ENCODE measurements around the gene KIF26B.
"Not testable (repeated sequence)": the region's sequence is repeated elsewhere in the genome, so short reads cannot be mapped to it uniquely, and the experiment has no call there.

The KIF26B gene

DNA sequence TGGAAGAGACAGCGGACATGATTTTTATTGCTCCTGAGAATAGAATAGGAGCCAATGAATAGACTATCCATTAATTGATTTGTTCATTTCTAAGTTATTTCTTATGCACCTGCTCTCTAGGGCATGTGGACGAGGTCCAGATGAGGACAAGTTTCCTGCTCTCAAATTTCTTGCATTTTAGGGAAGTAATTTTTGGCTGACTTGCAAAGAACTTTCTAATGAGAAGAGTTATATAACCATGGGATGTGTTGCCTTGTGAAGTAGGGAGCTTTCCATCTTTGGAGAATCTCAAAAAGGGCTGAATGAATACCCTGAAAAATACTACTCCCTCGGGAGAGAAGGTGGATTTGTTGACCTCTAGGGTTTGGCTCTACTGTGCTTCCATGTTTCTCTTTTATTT is 243.0 kb downstream of the KIF26B start:
- DNase-seq: no peak

DNA sequence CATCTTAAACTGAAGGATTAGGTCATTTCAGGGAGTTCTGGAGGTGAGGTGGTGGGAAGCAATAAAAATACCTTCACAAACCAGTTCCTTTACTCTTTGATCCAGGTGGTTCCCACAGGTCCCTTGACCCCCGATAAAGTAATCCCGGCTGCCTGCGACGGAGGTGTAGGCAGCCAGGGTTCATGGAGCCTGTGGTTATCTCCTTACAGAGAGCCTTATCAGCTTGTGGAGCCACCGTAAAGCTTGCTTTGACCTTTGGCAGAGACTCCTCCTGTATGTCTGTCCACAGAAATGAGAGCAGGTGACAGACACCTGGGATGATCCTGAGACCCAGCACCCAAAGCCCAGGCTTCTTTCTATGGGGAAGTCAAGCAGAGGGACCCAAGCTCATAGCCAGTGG is 243.4 kb downstream of the KIF26B start:
- DNase-seq: no peak

DNA sequence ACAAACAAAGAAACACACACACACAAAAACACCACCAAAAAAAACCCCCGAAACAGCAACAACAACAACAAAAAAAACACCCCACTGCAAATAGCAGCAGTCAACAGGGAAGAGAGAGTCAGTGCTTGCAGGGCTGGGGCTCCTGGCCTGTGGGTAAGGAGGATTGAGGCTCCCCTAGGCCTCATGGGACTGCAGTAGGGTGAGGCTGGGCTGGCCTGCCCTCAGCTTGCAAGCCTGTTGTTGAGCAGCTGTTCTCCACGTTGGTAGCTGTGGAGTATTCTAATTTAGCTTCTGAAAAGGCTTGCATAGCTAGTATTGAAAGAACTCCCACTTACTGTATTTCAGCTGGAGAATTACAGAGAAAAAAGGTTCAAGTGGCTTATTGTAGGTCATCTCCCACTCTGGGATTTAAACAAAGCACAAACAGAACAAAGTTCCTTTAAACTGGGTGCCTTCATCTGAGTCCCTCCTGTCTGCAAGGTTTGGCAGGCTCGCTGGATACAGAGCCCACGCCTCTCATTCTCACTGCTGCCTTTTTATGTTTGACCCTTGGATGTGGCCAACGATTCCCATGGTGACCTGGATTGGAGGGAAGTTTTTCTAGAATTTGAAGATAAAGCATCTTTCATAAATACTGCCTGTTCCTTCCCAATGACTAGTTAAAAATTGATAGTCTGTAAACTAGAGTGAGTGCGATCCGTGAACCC is 247.2 kb downstream of the KIF26B start:
- no peak for DNase-seq

DNA sequence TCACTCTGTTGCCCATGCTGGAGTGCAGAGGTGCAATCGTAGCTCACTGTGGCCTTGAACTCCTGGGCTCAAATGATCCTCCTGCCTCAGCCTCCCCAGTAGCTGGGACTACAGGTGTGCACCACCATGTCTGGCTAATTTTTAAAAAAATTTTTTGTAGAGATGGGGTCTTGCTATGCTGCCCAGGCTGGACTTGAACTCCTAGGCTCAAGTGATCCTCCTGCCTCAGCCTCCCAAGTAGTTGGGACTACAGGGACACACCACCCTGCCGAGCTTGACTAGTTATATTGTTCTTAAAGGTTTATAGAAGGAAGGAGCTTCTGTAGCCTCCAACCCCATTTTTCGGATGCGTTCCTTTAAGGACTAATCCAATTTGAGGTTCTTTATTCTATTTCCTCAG is 248.2 kb downstream of the KIF26B start:
- not testable (repeated sequence) for DNase-seq

DNA sequence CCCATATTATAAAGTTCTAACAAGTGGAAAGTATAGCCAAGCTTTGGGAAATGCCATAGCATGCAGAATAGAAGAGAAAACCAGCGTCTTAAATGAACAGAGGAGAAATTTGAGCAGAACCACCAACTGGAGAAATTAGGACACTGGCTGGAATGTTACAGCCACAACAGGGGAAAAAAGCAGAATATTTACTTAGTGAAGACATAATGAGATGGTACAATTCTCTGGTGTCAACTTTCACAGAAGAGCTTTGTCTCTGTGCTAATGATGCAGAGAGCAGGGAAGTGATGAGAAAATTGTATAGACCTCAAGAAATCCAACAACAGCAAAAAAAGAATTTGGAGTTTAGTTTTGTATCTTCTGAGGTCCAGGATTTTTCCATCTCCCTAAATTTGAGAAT is 249.7 kb downstream of the KIF26B start:
- DNase-seq: no peak

DNA sequence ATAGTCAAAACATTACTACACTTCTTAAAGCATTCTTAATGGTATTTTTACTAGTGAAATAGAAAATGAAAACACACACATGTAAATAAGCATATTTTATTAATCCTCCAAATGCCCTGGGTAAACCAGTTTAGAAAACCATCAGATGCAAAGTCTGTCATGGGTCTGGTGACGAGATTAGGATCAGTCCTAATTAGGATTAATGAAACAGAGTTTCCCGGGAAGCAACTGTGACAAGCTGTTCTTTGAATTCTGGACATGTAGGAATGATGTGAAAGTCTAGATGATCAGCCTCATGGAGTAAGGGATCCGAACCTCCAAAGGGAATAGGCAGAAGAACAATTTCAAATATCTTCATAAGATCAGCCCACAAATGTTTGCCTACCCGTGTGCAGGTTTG is 250.2 kb downstream of the KIF26B start:
- no peak for DNase-seq

DNA sequence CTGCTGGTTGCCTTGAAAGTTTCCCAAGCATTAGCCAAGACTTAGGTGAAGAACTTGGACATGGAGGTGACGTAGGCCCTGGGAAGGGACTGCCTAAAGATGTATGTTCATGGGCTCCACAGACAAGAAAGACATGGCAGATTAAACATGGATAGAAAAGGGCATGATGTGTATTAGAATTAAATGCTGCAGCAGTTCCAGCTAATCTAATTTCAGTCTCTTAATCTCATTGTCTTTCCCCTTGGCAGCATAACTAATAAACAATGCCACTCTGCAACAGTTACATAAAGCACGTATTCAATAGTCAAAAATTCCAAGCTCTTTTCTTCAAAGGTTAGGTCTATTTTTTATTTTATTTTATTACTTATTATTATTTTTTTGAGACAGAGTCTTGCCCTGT is 251.6 kb downstream of the KIF26B start:
- no peak for DNase-seq

DNA sequence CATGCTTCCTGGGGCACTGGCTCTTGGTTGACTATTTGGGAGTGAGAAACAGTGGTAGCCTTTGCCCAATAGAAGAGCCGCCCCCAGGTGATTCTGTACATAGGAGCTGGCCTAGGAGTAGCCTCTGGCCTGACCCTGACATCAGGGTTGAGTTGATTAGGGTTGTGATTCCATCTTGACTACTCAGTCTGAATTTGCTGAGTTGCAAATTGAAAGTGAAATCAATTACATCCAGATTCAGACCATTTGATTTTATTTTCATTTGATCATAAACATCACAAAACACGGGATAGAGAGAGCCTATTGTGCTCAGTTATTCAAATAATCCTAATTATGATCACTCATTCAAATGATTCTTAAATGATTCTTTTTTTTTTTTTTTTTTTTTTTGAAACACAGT is 253.2 kb downstream of the KIF26B start:
- no peak for DNase-seq

DNA sequence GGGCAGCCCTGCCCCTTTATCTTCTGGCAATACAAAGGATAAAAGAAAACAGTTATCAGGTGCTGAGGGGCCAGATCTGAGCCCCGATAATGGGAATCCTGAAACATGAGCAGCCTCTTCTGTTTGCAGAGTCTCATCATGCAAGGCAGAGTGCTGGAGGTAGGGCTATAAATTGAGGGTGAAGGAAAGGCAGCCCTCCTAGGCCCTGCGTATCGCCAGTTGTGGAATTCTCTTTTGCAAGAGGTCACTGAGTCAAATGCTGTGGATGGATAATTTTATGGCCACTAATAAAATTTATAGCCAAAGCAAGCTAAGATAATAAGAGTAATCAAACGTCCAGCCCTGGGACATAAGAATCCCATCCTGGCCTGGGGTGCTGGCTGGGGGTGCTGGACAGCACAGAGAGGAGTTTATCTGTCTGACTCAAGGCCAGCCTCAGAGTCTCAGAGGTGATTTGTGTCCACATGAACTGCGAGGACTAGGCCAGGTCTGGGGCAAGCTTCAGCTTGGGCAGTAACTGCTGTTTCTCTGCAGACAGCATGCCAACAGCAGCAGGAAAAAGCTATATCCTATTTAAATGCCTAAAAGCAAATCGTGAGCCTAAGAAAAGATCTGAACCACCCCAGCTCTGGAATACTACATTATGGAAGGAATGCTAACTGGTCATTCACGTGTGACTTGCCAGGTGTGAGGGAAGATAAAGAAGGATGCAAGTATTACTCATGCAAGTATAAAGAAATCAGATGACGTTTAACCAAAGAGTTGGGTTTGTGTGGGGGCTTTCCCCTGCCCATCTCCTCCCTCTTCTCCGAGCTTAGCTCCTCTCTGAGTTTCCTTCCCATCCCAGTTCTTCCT is 254.8 kb downstream of the KIF26B start:
- DNase-seq: no peak

DNA sequence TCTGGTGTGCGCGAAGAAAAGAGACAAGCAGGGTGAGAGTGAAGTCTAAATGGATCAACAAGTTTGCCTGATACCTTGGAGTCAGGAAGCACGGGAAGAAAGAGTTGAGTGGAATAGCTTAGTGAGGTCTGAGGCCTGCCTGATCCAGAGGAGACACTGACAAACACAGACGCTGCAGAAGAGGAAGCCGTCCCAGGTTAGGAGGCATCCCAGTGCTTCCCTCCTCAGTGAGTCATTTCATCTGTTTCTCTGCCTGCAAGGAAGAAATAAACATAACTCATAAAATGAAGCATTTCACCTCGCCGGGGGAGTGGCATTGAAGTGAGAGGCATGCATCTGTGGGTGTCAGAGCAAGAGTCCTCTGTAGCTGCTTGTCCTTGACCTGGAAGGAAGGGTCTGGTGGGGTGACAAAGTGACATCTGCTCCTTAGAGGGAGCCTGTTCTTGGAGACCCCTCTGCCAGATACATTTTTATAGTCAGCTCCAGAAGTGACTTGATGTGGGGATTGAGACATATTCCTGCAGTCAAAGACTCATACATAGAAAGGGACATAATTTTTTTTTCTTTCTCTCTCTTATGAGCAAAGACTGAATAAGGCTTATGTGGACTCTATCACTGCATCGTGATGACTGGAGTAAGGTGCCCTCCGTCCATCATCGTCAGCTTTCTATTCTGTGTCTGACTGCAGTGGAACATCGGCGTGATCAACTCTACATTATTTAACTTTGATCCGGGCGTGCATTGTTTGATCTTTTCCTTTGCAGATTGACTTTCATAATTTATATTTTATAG is 256.7 kb downstream of the KIF26B start:
- no peak for DNase-seq

DNA sequence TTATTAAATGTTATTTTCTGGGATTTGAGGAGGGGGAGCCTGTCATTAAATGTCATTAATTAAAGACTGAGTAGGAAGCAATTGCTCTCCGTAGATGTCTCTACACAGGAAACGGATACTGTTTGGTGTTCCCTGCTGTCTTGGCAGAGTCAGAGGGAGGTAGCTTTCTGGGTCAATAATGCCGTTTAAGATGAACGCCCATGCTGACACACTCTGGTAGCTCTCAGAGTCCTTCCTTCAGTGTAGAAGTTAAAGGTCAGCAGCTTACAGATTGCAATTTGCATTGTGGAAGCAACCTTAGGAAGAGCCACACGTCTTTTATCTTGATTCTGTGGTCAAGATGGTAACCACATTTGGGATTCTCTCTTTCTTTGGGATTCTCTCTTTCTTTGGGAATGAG is 257.5 kb downstream of the KIF26B start:
- no peak for DNase-seq

DNA sequence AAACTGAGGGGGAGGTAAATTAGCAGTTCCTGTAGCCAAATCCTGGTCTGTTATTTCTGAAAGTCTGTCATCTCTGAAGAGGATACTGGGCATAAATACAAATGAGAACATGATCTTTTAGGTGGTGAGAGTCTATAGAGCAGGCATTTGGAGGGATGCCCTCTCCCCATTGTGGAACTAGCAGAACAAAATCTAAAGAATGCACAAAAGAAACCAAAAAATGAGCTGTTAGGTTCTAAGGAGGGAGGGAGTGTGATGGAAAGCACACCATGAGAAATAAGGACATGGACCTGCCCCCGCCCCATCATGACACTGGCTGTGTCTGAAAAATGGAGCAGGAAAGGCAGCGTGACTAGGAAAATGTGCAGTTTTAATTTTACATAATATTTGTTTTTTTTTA is 262.0 kb downstream of the KIF26B start:
- no peak for DNase-seq

DNA sequence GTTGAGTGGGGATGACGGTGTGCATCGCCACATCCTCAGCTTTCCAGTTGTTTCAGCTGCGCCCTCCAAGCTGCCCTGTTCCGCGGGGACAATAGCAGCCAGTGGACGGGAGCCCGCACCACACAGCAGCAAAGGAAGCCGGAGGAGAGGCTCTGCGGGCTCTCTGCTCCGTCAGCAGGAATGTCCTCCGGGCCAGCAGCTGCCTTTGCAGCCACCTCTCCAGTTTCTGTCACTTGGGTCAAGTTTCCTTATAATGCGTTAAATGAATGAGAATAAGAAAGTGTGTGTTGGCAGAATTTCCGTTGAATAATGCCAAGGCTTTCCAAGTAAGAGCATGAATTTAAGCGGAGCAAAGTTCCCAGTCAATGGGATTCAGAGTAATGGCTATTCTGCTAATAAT is 263.3 kb downstream of the KIF26B start:
- no peak for DNase-seq

DNA sequence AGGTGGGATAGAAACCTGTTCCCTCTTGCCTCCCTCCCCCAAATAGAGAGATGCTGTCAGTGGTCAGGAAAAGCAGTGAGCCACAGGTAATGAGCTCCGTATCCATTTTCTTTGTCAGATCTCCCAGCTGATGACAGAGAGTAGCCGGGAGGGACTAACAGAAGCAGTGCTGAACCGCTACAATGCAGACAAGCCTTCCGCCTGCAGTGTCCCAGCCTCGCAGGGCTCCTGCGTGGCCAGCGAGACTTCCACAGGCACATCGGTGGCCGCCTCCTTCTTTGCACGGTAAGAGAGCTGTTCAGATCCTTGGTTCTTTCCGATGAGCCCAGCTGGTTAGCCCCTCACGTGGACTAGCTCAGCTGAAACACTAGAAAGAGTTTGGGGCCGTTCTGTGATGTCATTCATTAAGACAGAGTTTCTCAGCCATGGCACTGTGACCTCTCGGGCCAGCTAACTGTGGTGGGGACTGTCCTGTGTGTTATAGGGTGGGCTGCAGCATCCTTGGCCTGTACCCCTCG is 264.7 kb downstream of the KIF26B start:
- no peak for DNase-seq

DNA sequence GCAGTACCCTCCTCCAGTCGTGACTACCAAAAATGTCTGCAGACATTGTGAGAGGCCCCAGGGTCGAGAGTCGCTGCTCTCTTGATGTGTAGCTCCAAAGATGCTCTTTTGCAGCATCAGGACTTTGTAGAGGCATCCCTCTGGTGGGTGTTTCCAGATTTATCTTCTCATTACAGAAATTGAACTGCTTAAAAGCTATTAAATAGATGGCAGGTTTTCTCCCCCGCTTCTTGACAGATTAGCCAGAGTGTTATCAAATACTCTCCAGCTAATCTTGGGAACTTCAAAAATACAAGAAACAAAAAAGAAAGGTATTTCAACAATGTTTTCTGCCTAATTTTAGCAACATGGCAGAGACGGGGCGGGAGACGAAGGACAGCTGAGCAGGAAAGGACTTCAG is 265.2 kb downstream of the KIF26B start:
- DNase-seq: no peak

DNA sequence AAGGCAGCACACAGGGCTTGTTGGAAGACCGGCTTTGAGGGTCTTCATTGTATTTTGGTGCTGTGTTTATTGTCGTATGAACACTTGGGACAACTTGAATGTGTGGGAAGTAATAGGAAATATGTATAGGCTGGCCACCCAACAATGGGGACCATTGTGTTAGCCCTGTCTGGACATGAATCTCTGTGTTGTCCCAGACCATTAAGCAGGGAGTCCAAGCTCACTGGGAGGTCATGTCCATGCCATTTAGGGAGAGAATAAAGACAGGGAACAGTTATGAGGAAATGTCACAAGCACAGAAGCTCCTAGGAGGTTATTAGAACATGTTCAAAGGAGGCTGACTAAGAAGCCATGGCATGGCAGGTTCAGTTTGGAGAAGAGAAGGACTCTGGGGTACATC is 266.1 kb downstream of the KIF26B start:
- no peak for DNase-seq

DNA sequence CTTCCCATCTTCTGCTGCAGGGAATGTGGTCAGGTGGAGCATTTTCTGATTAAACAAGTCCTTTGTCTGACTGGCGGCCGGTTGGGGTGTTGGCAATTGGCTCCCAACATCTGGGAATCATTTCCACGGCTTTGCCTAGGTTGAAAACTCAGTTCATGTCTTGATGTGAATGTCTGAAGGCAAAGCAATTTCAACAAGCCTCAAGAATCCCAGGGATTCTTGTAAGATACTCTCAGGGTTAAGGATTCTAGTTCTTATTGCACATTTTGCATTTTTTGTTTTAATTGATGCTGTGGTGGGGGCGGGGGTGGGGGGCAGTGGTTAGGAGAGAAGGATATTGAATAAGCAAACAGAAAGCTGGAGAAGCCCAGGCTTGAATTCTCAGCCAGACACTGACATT is 273.9 kb downstream of the KIF26B start:
- no peak for DNase-seq

DNA sequence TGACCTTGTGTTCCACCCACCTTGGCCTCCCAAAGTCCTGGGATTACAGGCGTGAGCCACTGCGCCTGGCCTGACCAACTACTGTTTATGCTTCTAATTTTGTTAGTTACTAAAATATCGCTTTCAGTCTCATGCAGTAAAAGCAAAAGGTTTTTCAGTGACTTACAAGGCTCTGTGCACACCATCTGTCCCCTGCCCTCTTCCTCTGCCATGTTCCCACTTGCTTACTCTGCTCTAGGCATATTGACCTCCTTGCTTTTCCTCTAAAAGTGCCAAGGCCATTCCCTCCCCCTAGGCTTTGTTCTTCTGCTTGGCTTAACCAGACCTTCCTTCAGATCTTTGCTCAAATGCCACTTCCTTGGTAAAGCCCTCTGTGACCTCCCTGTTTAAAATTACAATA is 276.9 kb downstream of the KIF26B start:
- DNase-seq: no peak

DNA sequence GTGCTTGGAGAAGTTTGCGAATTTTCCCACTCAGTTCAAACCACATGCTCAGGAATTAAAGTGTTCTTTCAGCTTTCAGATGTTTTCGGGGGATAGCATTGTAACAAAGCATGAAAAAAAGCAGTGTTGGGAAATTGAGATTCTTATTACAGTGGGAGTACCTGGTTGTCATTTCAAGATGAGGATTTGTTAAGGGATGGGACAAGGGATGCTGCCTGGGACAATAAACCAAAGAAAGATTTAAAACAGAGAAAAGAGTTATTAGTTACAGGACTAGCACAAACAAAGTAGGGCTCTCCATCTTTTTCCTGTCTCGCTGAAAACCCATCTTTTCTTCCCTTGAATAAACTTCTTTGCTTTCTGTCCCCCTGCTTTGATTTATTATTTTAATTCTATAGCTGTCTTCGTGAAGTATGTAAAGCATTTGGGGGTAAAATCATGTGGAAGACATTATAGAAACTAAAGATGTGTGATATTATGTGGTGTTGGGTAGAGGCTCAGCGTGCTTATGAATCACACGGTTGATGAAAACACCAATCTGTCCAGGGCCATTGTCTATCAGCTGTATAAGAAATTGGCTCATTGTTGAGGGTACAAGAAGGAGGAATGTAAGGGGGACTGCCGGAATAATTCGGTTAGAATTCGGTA is 277.6 kb downstream of the KIF26B start:
- no peak for DNase-seq

DNA sequence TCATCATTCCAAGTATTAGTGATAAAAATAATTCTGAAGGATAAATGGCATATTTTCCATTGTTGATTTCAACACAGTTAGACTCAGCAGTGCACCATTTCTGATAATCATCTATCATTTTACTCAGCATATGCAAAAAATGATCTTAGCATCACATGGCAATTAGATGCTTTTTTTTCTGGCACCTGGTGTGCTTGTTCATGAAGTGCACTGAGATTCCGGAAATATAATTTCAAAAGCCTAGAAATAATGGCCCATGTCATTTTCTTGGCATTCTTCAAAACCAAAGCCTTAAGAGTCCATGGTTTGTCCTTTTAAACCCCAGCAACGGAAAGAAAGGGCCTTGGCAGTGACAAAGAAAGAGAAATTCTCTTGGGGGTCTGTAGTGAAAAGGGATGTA is 278.8 kb downstream of the KIF26B start:
- DNase-seq: no peak

DNA sequence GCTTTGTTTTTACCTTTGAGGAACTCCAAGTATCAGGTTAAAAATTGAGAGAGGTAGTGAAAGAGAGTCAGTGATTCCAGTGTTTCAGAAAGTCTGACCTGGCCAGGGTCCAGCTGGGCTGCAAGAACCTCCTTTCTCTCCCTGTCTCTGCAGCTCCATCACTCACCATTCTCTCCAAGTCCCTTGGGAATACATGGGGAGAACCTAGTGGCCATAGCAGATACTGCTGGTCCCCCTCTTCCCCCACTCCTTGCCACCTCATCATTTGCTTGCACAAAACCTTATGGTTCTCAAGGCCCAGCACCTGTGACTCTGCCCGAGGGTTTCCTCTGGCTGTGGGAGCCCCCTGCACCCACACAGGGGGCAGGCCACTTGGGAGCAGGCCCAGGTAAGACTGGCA is 279.5 kb downstream of the KIF26B start:
- DNase-seq: no peak

DNA sequence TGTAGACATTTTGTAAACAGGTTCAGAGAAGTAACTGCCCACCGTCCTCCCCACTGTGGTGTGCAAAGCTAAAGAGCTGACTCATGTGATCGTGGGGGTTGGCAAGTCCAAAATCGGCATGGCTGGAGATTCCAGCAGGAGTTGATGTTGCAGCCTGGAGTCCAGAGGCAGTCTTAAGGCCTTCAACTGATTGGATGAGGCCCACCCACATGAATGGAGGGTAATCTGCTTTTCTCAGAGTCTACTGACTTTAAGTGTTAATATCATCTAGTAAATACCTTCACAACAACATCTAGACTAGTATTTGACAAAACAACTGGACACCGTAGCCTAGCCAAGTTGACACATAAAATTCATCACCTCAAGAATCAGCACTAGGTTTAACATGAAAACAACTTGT is 281.6 kb downstream of the KIF26B start:
- no peak for DNase-seq
